ENCODE results near the gene GALM.
A peak's percentile ranks its signal among the peaks of the same experiment; 100 is the strongest.

Gene GALM

GRCh38 chr2:38666556-38666910, 619 bp downstream of the GALM start:
- 3% methylated on average over 4 of the region's 4 CpGs for WGBS (ENCODE audit: insufficient coverage)
- peak overlapping the region in 1 of 2 experiments; percentile 37 for H3K27ac ChIP-seq (ENCODE audit: insufficient read depth in 1 of 2, low read depth in 1 of 2, low read length in 2 of 2, poor library complexity in 1 of 2, severe bottlenecking in 2 of 2)
- H3K9me3 ChIP-seq (ENCODE audit: control extremely low read depth in 1 of 5, control insufficient read depth in 4 of 5, insufficient read depth in 2 of 5, low read depth in 1 of 5, low read length in 4 of 5) = no peaks in the 10 kb centered on the region
- ChIA-PET CTCF (interaction anchor here (1.0 to 2.3 kb wide), 6 partner anchors 9 to 68 kb away, joined by 3 to 14 read pairs (median 3); no protein-coding TSS in a partner anchor), POLR2A (interaction anchor here (1.5 kb wide), 1 partner anchor 64 kb away, joined by 7 read pairs; the partner anchor contains the start of gene HNRNPLL)
- H3K4me1 ChIP-seq (ENCODE audit: control extremely low read depth in 1 of 4, control insufficient read depth in 4 of 4, insufficient read depth in 4 of 4, low read length in 3 of 4) = peaks cover 8 to 21% (median 17%) of the 10 kb centered on the region in 4 experiments
- H3K36me3 ChIP-seq (ENCODE audit: control insufficient read depth in 4 of 4, insufficient read depth in 4 of 4, low read length in 3 of 4) = no peaks in the 10 kb centered on the region
- peak in 1 of 3 donors; percentile 47 for DNase-seq
- H3K4me3 ChIP-seq (ENCODE audit: control insufficient read depth in 1 of 7, extremely low read depth in 1 of 7, insufficient read depth in 4 of 7, low read depth in 2 of 7, low read length in 6 of 7) = peak overlapping the region; percentile 35 to 89 (median 66)
- H3K27me3 ChIP-seq (replicated peaks in 2 of 5; ENCODE audit: control insufficient read depth in 4 of 5, insufficient read depth in 5 of 5, low read length in 4 of 5) = no peaks in the 10 kb centered on the region

- CTCF ChIA-PET = interaction anchor here (0.7 to 2.3 kb wide), 2 partner anchors 63 to 68 kb away, joined by 3 to 14 read pairs; no protein-coding TSS in a partner anchor
These were observed 2.2 kb downstream of the GALM start for GRCh38 chr2:38668092-38668491.

GRCh38 chr2:38668779-38669479, 3.0 kb downstream of the GALM start:
- Histone ChIP-seq H3K27ac (ENCODE audit: insufficient read depth in 1 of 2, low read depth in 1 of 2, low read length in 2 of 2, poor library complexity in 1 of 2, severe bottlenecking in 2 of 2) (no peak overlapping the region), H3K36me3 (ENCODE audit: control insufficient read depth in 4 of 4, insufficient read depth in 4 of 4, low read length in 3 of 4) (no peaks in the 10 kb centered on the region), H3K4me3 (ENCODE audit: control insufficient read depth in 1 of 7, extremely low read depth in 1 of 7, insufficient read depth in 4 of 7, low read depth in 2 of 7, low read length in 6 of 7) (no peak overlapping the region), H3K9me3 (ENCODE audit: control extremely low read depth in 1 of 5, control insufficient read depth in 4 of 5, insufficient read depth in 2 of 5, low read depth in 1 of 5, low read length in 4 of 5) (no peaks in the 10 kb centered on the region), H3K27me3 (replicated peaks in 2 of 5; ENCODE audit: control insufficient read depth in 4 of 5, insufficient read depth in 5 of 5, low read length in 4 of 5) (no peaks in the 10 kb centered on the region), H3K4me1 (ENCODE audit: control extremely low read depth in 1 of 4, control insufficient read depth in 4 of 4, insufficient read depth in 4 of 4, low read length in 3 of 4) (peaks cover 8 to 21% (median 17%) of the 10 kb centered on the region in 4 experiments)
- POLR2A ChIA-PET = no interaction called here
- CTCF ChIA-PET = no interaction called here
- WGBS (ENCODE audit: insufficient coverage) = 96% methylated on average over 13 of the region's 16 CpGs
- DNase-seq = peak in 1 of 3 donors; percentile 27

More at GRCh38 chr2:38668092-38668491, 2.2 kb downstream of the GALM start:
- Histone ChIP-seq H3K9me3 (ENCODE audit: control extremely low read depth in 1 of 5, control insufficient read depth in 4 of 5, insufficient read depth in 2 of 5, low read depth in 1 of 5, low read length in 4 of 5) (no peaks in the 10 kb centered on the region), H3K4me1 (ENCODE audit: control extremely low read depth in 1 of 4, control insufficient read depth in 4 of 4, insufficient read depth in 4 of 4, low read length in 3 of 4) (peaks cover 8 to 21% (median 17%) of the 10 kb centered on the region in 4 experiments), H3K4me3 (ENCODE audit: control insufficient read depth in 1 of 7, extremely low read depth in 1 of 7, insufficient read depth in 4 of 7, low read depth in 2 of 7, low read length in 6 of 7) (no peak overlapping the region), H3K27me3 (replicated peaks in 2 of 5; ENCODE audit: control insufficient read depth in 4 of 5, insufficient read depth in 5 of 5, low read length in 4 of 5) (no peaks in the 10 kb centered on the region), H3K36me3 (ENCODE audit: control insufficient read depth in 4 of 4, insufficient read depth in 4 of 4, low read length in 3 of 4) (no peaks in the 10 kb centered on the region), H3K27ac (ENCODE audit: insufficient read depth in 1 of 2, low read depth in 1 of 2, low read length in 2 of 2, poor library complexity in 1 of 2, severe bottlenecking in 2 of 2) (no peak overlapping the region)
- POLR2A ChIA-PET = no interaction called here
- no peak for DNase-seq
- 90% methylated on average over 2 of the region's 4 CpGs for WGBS (ENCODE audit: insufficient coverage)

GRCh38 chr2:38671303-38671702, 5.4 kb downstream of the GALM start:
- Histone ChIP-seq H3K36me3 (ENCODE audit: control insufficient read depth in 4 of 4, insufficient read depth in 4 of 4, low read length in 3 of 4) (peaks cover 0 to 4% (median 0%) of the 10 kb centered on the region in 4 experiments), H3K27me3 (replicated peaks in 2 of 5; ENCODE audit: control insufficient read depth in 4 of 5, insufficient read depth in 5 of 5, low read length in 4 of 5) (no peaks in the 10 kb centered on the region), H3K9me3 (ENCODE audit: control extremely low read depth in 1 of 5, control insufficient read depth in 4 of 5, insufficient read depth in 2 of 5, low read depth in 1 of 5, low read length in 4 of 5) (no peaks in the 10 kb centered on the region), H3K4me3 (ENCODE audit: control insufficient read depth in 1 of 7, extremely low read depth in 1 of 7, insufficient read depth in 4 of 7, low read depth in 2 of 7, low read length in 6 of 7) (no peak overlapping the region), H3K27ac (ENCODE audit: insufficient read depth in 1 of 2, low read depth in 1 of 2, low read length in 2 of 2, poor library complexity in 1 of 2, severe bottlenecking in 2 of 2) (no peak overlapping the region), H3K4me1 (ENCODE audit: control extremely low read depth in 1 of 4, control insufficient read depth in 4 of 4, insufficient read depth in 4 of 4, low read length in 3 of 4) (peaks cover 7 to 12% (median 11%) of the 10 kb centered on the region in 4 experiments)
- POLR2A ChIA-PET = no interaction called here
- CTCF ChIA-PET = interaction anchor here (1.4 kb wide), 1 partner anchor 50 kb away, joined by 3 read pairs; no protein-coding TSS in a partner anchor
- 68% methylated on average over 4 of the region's 6 CpGs for WGBS (ENCODE audit: insufficient coverage)
- no peak for DNase-seq

GRCh38 chr2:38671946-38672345, 6.0 kb downstream of the GALM start:
- Histone ChIP-seq H3K4me3 (ENCODE audit: control insufficient read depth in 1 of 7, extremely low read depth in 1 of 7, insufficient read depth in 4 of 7, low read depth in 2 of 7, low read length in 6 of 7) (no peak overlapping the region), H3K27ac (ENCODE audit: insufficient read depth in 1 of 2, low read depth in 1 of 2, low read length in 2 of 2, poor library complexity in 1 of 2, severe bottlenecking in 2 of 2) (no peak overlapping the region), H3K27me3 (replicated peaks in 2 of 5; ENCODE audit: control insufficient read depth in 4 of 5, insufficient read depth in 5 of 5, low read length in 4 of 5) (no peaks in the 10 kb centered on the region), H3K36me3 (ENCODE audit: control insufficient read depth in 4 of 4, insufficient read depth in 4 of 4, low read length in 3 of 4) (peaks cover 0 to 4% (median 0%) of the 10 kb centered on the region in 4 experiments), H3K9me3 (ENCODE audit: control extremely low read depth in 1 of 5, control insufficient read depth in 4 of 5, insufficient read depth in 2 of 5, low read depth in 1 of 5, low read length in 4 of 5) (no peaks in the 10 kb centered on the region), H3K4me1 (ENCODE audit: control extremely low read depth in 1 of 4, control insufficient read depth in 4 of 4, insufficient read depth in 4 of 4, low read length in 3 of 4) (peaks cover 4 to 6% (median 5%) of the 10 kb centered on the region in 4 experiments)
- ChIA-PET POLR2A (interaction anchor here (0.7 kb wide), 1 partner anchor 33 kb away, joined by 3 read pairs; no protein-coding TSS in a partner anchor), CTCF (interaction anchor here (1.0 to 1.4 kb wide), 3 partner anchors 15 to 88 kb away, joined by 3 to 4 read pairs (median 4); no protein-coding TSS in a partner anchor)
- no peak for DNase-seq
- no CpG with 5 or more reads among the region's 2 CpGs for WGBS (ENCODE audit: insufficient coverage)

- no peaks in the 10 kb centered on the region for H3K27me3 ChIP-seq (replicated peaks in 2 of 5; ENCODE audit: control insufficient read depth in 4 of 5, insufficient read depth in 5 of 5, low read length in 4 of 5)
- no peaks in the 10 kb centered on the region for H3K4me1 ChIP-seq (ENCODE audit: control extremely low read depth in 1 of 4, control insufficient read depth in 4 of 4, insufficient read depth in 4 of 4, low read length in 3 of 4)
- H3K36me3 ChIP-seq (ENCODE audit: control insufficient read depth in 4 of 4, insufficient read depth in 4 of 4, low read length in 3 of 4) = peaks cover 0 to 4% (median 2%) of the 10 kb centered on the region in 4 experiments
- ChIA-PET CTCF (interaction anchor here (0.6 to 1.4 kb wide), 5 partner anchors 10 to 89 kb away, joined by 3 to 4 read pairs (median 4); no protein-coding TSS in a partner anchor), POLR2A (interaction anchor here (0.7 kb wide), 1 partner anchor 32 kb away, joined by 3 read pairs; no protein-coding TSS in a partner anchor)
- 100% methylated on average over 2 of the region's 8 CpGs for WGBS (ENCODE audit: insufficient coverage)
- H3K27ac ChIP-seq (ENCODE audit: insufficient read depth in 1 of 2, low read depth in 1 of 2, low read length in 2 of 2, poor library complexity in 1 of 2, severe bottlenecking in 2 of 2) = no peak overlapping the region
- no peak overlapping the region for H3K4me3 ChIP-seq (ENCODE audit: control insufficient read depth in 1 of 7, extremely low read depth in 1 of 7, insufficient read depth in 4 of 7, low read depth in 2 of 7, low read length in 6 of 7)
- no peak for DNase-seq
- no peaks in the 10 kb centered on the region for H3K9me3 ChIP-seq (ENCODE audit: control extremely low read depth in 1 of 5, control insufficient read depth in 4 of 5, insufficient read depth in 2 of 5, low read depth in 1 of 5, low read length in 4 of 5)
These were observed 6.8 kb downstream of the GALM start for GRCh38 chr2:38672445-38673391.

Data from common myeloid progenitor, CD34-positive (primary cell).